ENCODE measurements around the gene FNDC10.

The FNDC10 gene

GRCh38 chr1:1583347-1584010 is 16.5 kb downstream of the FNDC10 start:
- no peak for ATAC-seq
- TF ChIP-seq TCF4 (CRISPR knock-in tag; IDR thresholded peaks at IDR 0.05; ENCODE audit: borderline replicate concordance) (no peak), OSR1 (CRISPR knock-in tag; IDR thresholded peaks at IDR 0.05) (no peak), RARB (CRISPR knock-in tag; IDR thresholded peaks at IDR 0.05) (no peak), ZNF70 (CRISPR knock-in tag; IDR thresholded peaks at IDR 0.05) (no peak), BACH2 (CRISPR knock-in tag; IDR thresholded peaks at IDR 0.05; ENCODE audit: borderline replicate concordance) (no peak), PPARA (CRISPR knock-in tag; IDR thresholded peaks at IDR 0.05; ENCODE audit: borderline replicate concordance) (no peak), ISL1 (CRISPR knock-in tag; IDR thresholded peaks at IDR 0.05) (no peak), PATZ1 (CRISPR knock-in tag; IDR thresholded peaks at IDR 0.05; ENCODE audit: borderline replicate concordance) (no peak), SNAI2 (CRISPR knock-in tag; IDR thresholded peaks at IDR 0.05) (no peak), ZFP30 (CRISPR knock-in tag; IDR thresholded peaks at IDR 0.05) (no peak)

GRCh38 chr1:1582585-1583346 is 17.2 kb downstream of the FNDC10 start:
- no peak for TF ChIP-seq ZNF565 (CRISPR knock-in tag; conservative IDR thresholded peaks at IDR 0.05; ENCODE audit: low read depth)
- no peak for TF ChIP-seq ISL1 (CRISPR knock-in tag; IDR thresholded peaks at IDR 0.05)
- no peak for TF ChIP-seq ZNF70 (CRISPR knock-in tag; IDR thresholded peaks at IDR 0.05)
- TF ChIP-seq CSDC2 (CRISPR knock-in tag; IDR thresholded peaks at IDR 0.05), result no peak
- TF ChIP-seq TSHZ2 (CRISPR knock-in tag; IDR thresholded peaks at IDR 0.05), result no peak
- no peak for ATAC-seq

GRCh38 chr1:1578371-1578940 is 21.5 kb downstream of the FNDC10 start:
- no peak for ATAC-seq
- TF ChIP-seq RARB (CRISPR knock-in tag; IDR thresholded peaks at IDR 0.05) (no peak), CSRNP3 (CRISPR knock-in tag; IDR thresholded peaks at IDR 0.05) (no peak), ISL1 (CRISPR knock-in tag; IDR thresholded peaks at IDR 0.05) (no peak), ZNF8 (CRISPR knock-in tag; IDR thresholded peaks at IDR 0.05) (no peak), POU6F1 (CRISPR knock-in tag; IDR thresholded peaks at IDR 0.05; ENCODE audit: borderline replicate concordance, low read depth) (no peak), TCF4 (CRISPR knock-in tag; IDR thresholded peaks at IDR 0.05; ENCODE audit: borderline replicate concordance) (no peak), ZNF70 (CRISPR knock-in tag; IDR thresholded peaks at IDR 0.05) (no peak)

- TF ChIP-seq ZFP30 (CRISPR knock-in tag; IDR thresholded peaks at IDR 0.05), result no peak
- TF ChIP-seq PPARA (CRISPR knock-in tag; IDR thresholded peaks at IDR 0.05; ENCODE audit: borderline replicate concordance), result no peak
- no peak for TF ChIP-seq ZFP3 (CRISPR knock-in tag; IDR thresholded peaks at IDR 0.05)
- no peak for TF ChIP-seq ARNTL (CRISPR knock-in tag; IDR thresholded peaks at IDR 0.05; ENCODE audit: borderline replicate concordance, low read depth)
- no peak for TF ChIP-seq CSRNP3 (CRISPR knock-in tag; IDR thresholded peaks at IDR 0.05)
- no peak for ATAC-seq
Measured at GRCh38 chr1:1577367-1578011, 22.4 kb downstream of the FNDC10 start.
